Adrenal gland (tissue), 12 donors: Measurements from ENCODE around the gene CHST3. TPM values are rescaled to one million over a fixed set of nuclear protein-coding genes. Genes with fewer than 3 reads are reported as not detected.

ENCODE experiments used
- DNase-seq, 7 donors: peaks; one replicate each; pipeline ENCODE4 v3.0.0-alpha.2; 2019 to 2020
- H3K27ac ChIP-seq, 5 donors: fragments of 200-600 bp; sonication (generic) in 4 of 5; 1 replicate in 3 of 5; 2 replicates in 2 of 5; pipeline versions ENCODE4 v1.5.1 to v1.8.0; 2016 to 2020; ENCODE audit warnings: mild to moderate bottlenecking in 1 of 5
- H3K27me3 ChIP-seq: fragments of 200-600 bp; 2 replicates; pipeline ENCODE4 v1.8.0; 2021
- H3K36me3 ChIP-seq, 2 donors: fragments of 200-600 bp; replicated peaks in 1 of 2; 1 replicate in 1 of 2; 2 replicates in 1 of 2; pipeline versions ENCODE4 v1.5.1 to v1.8.0; 2018 to 2022
- H3K4me1 ChIP-seq, 2 donors: fragments of 200-600 bp; replicated peaks in 1 of 2; 1 replicate in 1 of 2; 2 replicates in 1 of 2; pipeline versions ENCODE4 v1.5.1 to v1.8.0; 2018 to 2021
- H3K4me3 ChIP-seq, 4 donors: fragments of 200-600 bp; sonication (generic) in 3 of 4; one replicate each; pipeline ENCODE4 v1.5.1; 2016 to 2018
- H3K9me3 ChIP-seq, 3 donors: fragments of 200-600 bp; sonication (generic) in 1 of 3; replicated peaks in 1 of 3; 1 replicate in 2 of 3; 2 replicates in 1 of 3; pipeline versions ENCODE4 v1.5.1 to v1.8.0; 2016 to 2021
- POLR2A ChIP-seq, 2 donors: fragments of 450-650 bp; IDR thresholded peaks; one replicate each; pipeline ENCODE4 v1.6.1; 2017; ENCODE audit warnings: antibody characterized with exemption in 2 of 2, mild to moderate bottlenecking in 2 of 2, moderate library complexity in 1 of 2
- WGBS, 4 donors: extraction: QIAGEN DNeasy Blood & Tissue Kit in 2 of 4; methylation state at CpG; one replicate each; pipeline versions ENCODE4 v1.1.5 to v1.1.7; 2013 to 2017; 5-methylcytosine and 5-hydroxymethylcytosine counted together
- intact Hi-C, 2 donors: fragments of 100-400 bp; cut with DNase I; formaldehyde crosslinking; loops; one replicate each; pipeline versions ENCODE4 v1.14.1 to v1.15.0; 2022 to 2023
- polyA plus RNA-seq, 3 donors: library from polyadenylated mRNA; stranded (reverse); fragments of 200-250 nt in 2 of 3; fragments of 350-450 nt in 1 of 3; fragmentation: Illumina TruSeq in 1 of 3; extraction: RNeasy Lipid Tissue Mini Kit (QIAGEN cat#74804) in 1 of 3; gene quantifications; one replicate each; pipeline ENCODE4 v1.2.3, GENCODE V29; 2013 to 2014
- total RNA-seq, 9 donors: library from RNA; depleted of rRNA in 4 of 9; stranded (reverse); fragments of >200 nt in 4 of 9; fragments of 120-200 nt in 1 of 9; fragmentation: NEBNext Ultra II Directional in 1 of 9; extraction: Animal tissue kit (Norgen Biotek cat#: 25700) in 1 of 9; gene quantifications; one replicate each; pipeline versions ENCODE4 v1.1.0 to v1.2.4, GENCODE V29; 2013 to 2023
- TF ChIP-seq, protein P1 (sequence below), 6 experiments: fragments of 450-650 bp in 4 of 6; fragments of 200-600 bp in 2 of 6; sonication (generic) in 1 of 6; IDR thresholded peaks; 1 replicate in 5 of 6; 2 replicates in 1 of 6; pipeline versions ENCODE4 v1.5.1 to v1.8.0; 2016 to 2021; ENCODE audit warnings: antibody characterized with exemption in 6 of 6, mild to moderate bottlenecking in 2 of 6, moderate library complexity in 1 of 6
- donor health status: healthy with polysubstance abuse.
- donor health status: Bipolar disorder and iron deficiency.
- donor health status: DM: yes; HTN: yes; CAD: no.
- donor health status: DM: no; HTN: no; CAD: no.
- donor health status: DM: no; HTN: no; CAD: no.
- donor health status: DM: yes; HTN: yes; CAD: no.

Gene CHST3
- total and polyA plus RNA-seq, 12 donors: 3.9 to 49.7 (median 32.6) TPM

DNA sequence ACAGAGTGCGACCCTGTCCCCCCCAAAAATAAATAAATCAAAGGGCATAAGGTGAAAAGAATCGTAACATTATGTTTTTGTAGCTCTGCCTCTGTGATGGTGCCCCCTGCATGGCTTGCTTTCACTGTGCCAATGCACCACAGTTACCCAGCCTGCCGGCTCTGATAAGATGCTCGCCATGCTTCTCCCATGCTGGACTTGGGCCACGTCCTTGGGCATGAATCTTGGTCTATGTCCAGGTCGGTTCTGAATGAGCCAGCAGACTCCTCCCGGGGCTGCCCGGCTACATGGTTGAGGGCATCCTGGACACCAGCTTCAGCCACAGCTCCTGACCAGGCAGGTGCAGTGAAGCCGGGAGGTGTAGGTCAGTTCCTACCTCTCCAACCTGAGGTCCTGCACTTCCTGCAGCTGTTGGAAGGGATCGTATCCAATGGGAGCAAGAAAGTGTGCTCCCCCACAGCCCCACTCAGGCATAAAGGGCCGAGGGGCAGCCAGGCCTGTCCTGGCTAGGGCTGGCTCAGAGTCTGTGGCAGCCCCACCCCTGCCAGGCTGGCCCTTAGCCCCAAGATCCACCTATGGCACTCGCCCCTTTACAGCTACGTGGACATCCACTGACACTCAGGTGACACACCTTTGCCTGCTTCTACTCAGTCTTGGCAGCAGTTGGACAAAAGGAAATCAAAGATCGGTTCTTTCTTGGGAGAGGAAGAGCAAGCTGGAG is 34.1 kb downstream of the CHST3 start:
- Histone ChIP-seq H3K9me3 (no peaks in the 10 kb centered on the region), H3K36me3 (no peaks in the 10 kb centered on the region), H3K27ac (peak overlapping the region; percentile 51 to 90 (median 80)), H3K27me3 (no peaks in the 10 kb centered on the region), H3K4me1 (peaks cover 55 to 65% of the 10 kb centered on the region in 2 donors), H3K4me3 (no peak overlapping the region)
- intact Hi-C loops: no loop called here
- 34 to 53% (median 42%) methylated on average over 6 to 14 of the region's 14 CpGs for WGBS, 4 donors
- DNase-seq: peak; percentile 81 to 95 (median 93)
- peak in 1 of 2 donors; percentile 11 for TF ChIP-seq POLR2A (IDR thresholded peaks at IDR 0.05)
- TF ChIP-seq, protein P1, sequence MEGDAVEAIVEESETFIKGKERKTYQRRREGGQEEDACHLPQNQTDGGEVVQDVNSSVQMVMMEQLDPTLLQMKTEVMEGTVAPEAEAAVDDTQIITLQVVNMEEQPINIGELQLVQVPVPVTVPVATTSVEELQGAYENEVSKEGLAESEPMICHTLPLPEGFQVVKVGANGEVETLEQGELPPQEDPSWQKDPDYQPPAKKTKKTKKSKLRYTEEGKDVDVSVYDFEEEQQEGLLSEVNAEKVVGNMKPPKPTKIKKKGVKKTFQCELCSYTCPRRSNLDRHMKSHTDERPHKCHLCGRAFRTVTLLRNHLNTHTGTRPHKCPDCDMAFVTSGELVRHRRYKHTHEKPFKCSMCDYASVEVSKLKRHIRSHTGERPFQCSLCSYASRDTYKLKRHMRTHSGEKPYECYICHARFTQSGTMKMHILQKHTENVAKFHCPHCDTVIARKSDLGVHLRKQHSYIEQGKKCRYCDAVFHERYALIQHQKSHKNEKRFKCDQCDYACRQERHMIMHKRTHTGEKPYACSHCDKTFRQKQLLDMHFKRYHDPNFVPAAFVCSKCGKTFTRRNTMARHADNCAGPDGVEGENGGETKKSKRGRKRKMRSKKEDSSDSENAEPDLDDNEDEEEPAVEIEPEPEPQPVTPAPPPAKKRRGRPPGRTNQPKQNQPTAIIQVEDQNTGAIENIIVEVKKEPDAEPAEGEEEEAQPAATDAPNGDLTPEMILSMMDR (IDR thresholded peaks at IDR 0.05): no peak

DNA sequence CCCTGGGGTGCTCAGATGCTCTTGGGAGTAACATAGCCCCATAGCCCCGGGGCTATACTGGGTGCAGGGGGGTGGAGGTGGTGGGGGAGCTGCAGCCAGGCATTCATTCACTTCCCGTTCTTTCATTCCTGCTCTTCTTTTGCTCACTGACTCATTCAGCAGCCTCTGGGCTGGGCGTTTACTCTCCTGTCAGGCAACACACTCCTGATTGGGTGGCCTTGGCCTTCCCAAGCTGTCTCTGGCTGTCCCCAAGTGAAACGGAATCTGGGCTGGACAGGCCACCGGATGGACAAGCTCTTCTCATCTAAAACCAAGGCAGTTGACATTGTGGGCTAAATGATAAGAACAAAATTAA is 34.6 kb downstream of the CHST3 start:
- intact Hi-C loops: no loop called here
- peak; percentile 80 to 97 (median 94) for DNase-seq
- H3K36me3 ChIP-seq: no peaks in the 10 kb centered on the region
- WGBS, 4 donors: 8 to 25% (median 23%) methylated on average over 4 to 5 of the region's 5 CpGs
- H3K27me3 ChIP-seq: no peaks in the 10 kb centered on the region
- peak overlapping the region; percentile 73 to 90 (median 83) for H3K27ac ChIP-seq
- H3K4me1 ChIP-seq: peaks cover 55 to 65% of the 10 kb centered on the region in 2 donors
- H3K9me3 ChIP-seq: no peaks in the 10 kb centered on the region
- H3K4me3 ChIP-seq: peak overlapping the region in 1 of 4 donors; percentile 7
- TF ChIP-seq POLR2A (IDR thresholded peaks at IDR 0.05): peak in 1 of 2 donors; percentile 60
- TF ChIP-seq, protein P1 (IDR thresholded peaks at IDR 0.05): no peak

DNA sequence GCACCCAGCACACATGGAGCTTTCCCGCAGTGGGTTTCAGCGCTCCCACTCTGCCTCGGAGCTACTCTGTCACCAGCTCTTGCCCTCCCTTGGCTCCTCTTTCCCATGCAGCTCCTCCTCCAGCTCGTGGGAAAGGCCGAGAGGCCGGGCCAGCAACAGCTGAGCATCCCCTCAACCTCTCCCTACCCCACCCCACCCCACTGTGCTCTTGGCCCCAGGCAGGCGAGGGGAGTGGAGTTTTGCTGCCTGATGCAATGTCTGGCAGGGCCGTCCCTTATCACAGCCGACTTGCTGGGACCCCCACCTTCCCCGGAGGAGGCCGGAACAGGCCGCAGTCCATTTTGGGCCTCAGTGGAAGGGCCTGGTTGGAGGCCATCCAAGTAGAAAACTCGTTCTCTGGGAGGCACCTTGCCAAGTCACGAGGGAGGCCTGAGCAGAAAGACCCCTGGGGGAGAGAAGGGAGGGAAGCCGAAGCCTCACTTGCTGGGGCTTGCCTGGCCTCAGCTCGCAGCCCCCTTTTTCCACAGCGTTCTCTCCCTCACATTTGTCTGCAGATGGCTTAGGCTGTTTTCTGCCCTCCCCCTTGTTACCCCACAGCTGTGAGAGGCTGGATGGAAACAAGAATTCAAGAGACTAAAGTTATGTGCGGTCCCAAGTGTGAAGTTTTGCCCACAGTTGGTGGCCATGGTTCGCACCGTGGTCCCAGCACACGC is 35.3 kb downstream of the CHST3 start:
- DNase-seq: peak in 6 of 7 donors; percentile 61 to 81 (median 71)
- no peaks in the 10 kb centered on the region for H3K27me3 ChIP-seq
- TF ChIP-seq, protein P1 (IDR thresholded peaks at IDR 0.05): no peak
- no peak for TF ChIP-seq POLR2A (IDR thresholded peaks at IDR 0.05)
- H3K4me3 ChIP-seq: peak overlapping the region in 1 of 4 donors; percentile 7
- H3K4me1 ChIP-seq: peaks cover 55 to 65% of the 10 kb centered on the region in 2 donors
- H3K27ac ChIP-seq: peak overlapping the region; percentile 73 to 90 (median 83)
- H3K9me3 ChIP-seq: no peaks in the 10 kb centered on the region
- H3K36me3 ChIP-seq: no peaks in the 10 kb centered on the region
- intact Hi-C loops: loop anchor here in 1 of 2 donors (5.0 kb wide), 1 partner anchor 38 kb away; no protein-coding TSS in a partner anchor
- 38 to 50% (median 46%) methylated on average over 15 to 21 of the region's 21 CpGs for WGBS, 4 donors
